Hepatocyte (in vitro differentiated cells): Measurements from ENCODE around the gene ADGRV1. TPM values are rescaled to one million over a fixed set of nuclear protein-coding genes. Genes with fewer than 3 reads are reported as not detected.

ENCODE experiments used
- DNase-seq: peaks from one replicate; pipeline ENCODE4 v3.0.0-alpha.2; 2016; ENCODE audit warnings: low spot score
- H2AFZ ChIP-seq: fragments of 200-600 bp; sonication (generic); 2 replicates; pipeline ENCODE4 v1.6.0; 2016; ENCODE audit warnings: antibody characterized with exemption, mild to moderate bottlenecking
- H3K27ac ChIP-seq: fragments of 200-600 bp; sonication (generic); 2 replicates; pipeline ENCODE4 v1.5.1; 2016; ENCODE audit warnings: mild to moderate bottlenecking
- H3K27me3 ChIP-seq: fragments of 200-600 bp; sonication (generic); 2 replicates; pipeline ENCODE4 v1.6.1; 2016
- H3K36me3 ChIP-seq: fragments of 200-600 bp; sonication (generic); replicated peaks from 2 replicates; pipeline ENCODE4 v1.5.1; 2016; ENCODE audit warnings: low read depth; ENCODE audit not compliant: insufficient read depth
- H3K4me1 ChIP-seq: fragments of 200-600 bp; sonication (generic); 2 replicates; pipeline ENCODE4 v1.5.1; 2016; ENCODE audit warnings: mild to moderate bottlenecking, moderate library complexity; ENCODE audit not compliant: insufficient read depth
- H3K4me2 ChIP-seq: fragments of 200-600 bp; sonication (generic); 2 replicates; pipeline ENCODE4 v1.6.0; 2016
- H3K4me3 ChIP-seq: fragments of 200-600 bp; sonication (generic); 2 replicates; pipeline ENCODE4 v1.5.1; 2016; ENCODE audit warnings: mild to moderate bottlenecking
- H3K79me2 ChIP-seq: fragments of 200-600 bp; sonication (generic); 2 replicates; pipeline ENCODE4 v1.6.0; 2017; ENCODE audit warnings: mild to moderate bottlenecking
- H3K9me2 ChIP-seq: fragments of 200-600 bp; sonication (generic); replicated peaks from 2 replicates; pipeline ENCODE4 v1.6.0; 2017; ENCODE audit warnings: mild to moderate bottlenecking; ENCODE audit not compliant: insufficient read depth
- H3K9me3 ChIP-seq: fragments of 200-600 bp; sonication (generic); 2 replicates; pipeline ENCODE4 v1.5.1; 2016; ENCODE audit warnings: low read depth, mild to moderate bottlenecking
- H4K20me1 ChIP-seq: fragments of 200-600 bp; sonication (generic); 2 replicates; pipeline ENCODE4 v1.6.0; 2016; ENCODE audit warnings: mild to moderate bottlenecking; ENCODE audit not compliant: insufficient read depth, poor library complexity, severe bottlenecking
- EZH2 ChIP-seq: fragments of 200-600 bp; sonication (generic); IDR thresholded peaks from 2 replicates; pipeline ENCODE4 v1.6.1; 2016; ENCODE audit warnings: antibody characterized with exemption, mild to moderate bottlenecking, borderline replicate concordance
- EZH2phosphoT487 ChIP-seq: fragments of 200-600 bp; sonication (generic); IDR thresholded peaks from one replicate; pipeline ENCODE4 v1.6.1; 2018; ENCODE audit warnings: antibody characterized with exemption, mild to moderate bottlenecking, low read depth, moderate library complexity; ENCODE audit not compliant: unreplicated experiment, severe bottlenecking
- WGBS: methylation state at CpG from one replicate; pipeline ENCODE4 v1.1.6; 2016; ENCODE audit warnings: low lambda C conversion rate; ENCODE audit errors: missing lambda C conversion rate; 5-methylcytosine and 5-hydroxymethylcytosine counted together
- polyA plus RNA-seq: library from polyadenylated mRNA; unstranded; fragments of >200 nt; fragmentation: Nextera tagmentation; extraction: Ambion mirVana; gene quantifications from 2 replicates; pipeline ENCODE4 v1.2.1, GENCODE V29; 2016
- total RNA-seq: library from RNA; depleted of rRNA; stranded (reverse); fragments of >200 nt; gene quantifications from 2 replicates; pipeline ENCODE4 v1.2.3, GENCODE V29; 2014
- TF ChIP-seq, protein P1 (sequence below): fragments of 200-600 bp; sonication (generic); IDR thresholded peaks from 2 replicates; pipeline ENCODE4 v1.5.1; 2016; ENCODE audit warnings: antibody characterized with exemption, mild to moderate bottlenecking; ENCODE audit not compliant: poor library complexity

The ADGRV1 gene
- total and polyA plus RNA-seq, 2 experiments from 2014 or later, result 74.9 to 88.3 TPM

DNA sequence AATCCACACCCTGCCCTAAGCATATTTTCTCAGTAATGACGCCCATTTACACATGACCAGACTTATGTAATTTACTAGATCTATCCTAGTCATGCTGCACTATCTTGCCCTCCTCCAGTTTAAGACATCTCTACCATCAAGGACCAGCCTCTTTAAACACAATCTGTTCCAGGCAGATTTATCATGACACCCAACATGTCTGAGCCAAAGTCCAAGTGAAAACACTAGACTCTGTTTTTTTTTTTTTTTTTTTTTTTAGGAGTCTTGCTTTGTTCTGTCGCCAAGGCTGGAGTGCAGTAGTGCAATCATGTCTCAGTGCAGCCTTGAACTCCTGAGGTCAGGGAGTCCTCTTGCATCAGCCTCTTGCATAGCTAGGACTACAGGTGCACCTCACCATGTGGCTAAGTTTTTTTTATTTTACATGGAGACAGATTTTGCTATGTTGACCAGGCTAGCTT is 469.9 kb downstream of the ADGRV1 start:
- Histone ChIP-seq H3K9me3 (no peaks in the 10 kb centered on the region), H3K4me3 (no peak overlapping the region), H3K27ac (peak overlapping the region; percentile 65), H3K4me1 (peaks cover 44% of the 10 kb centered on the region), H3K4me2 (peak overlapping the region; percentile 26), H4K20me1 (no peaks in the 10 kb centered on the region), H2AFZ (no peak overlapping the region), H3K27me3 (no peaks in the 10 kb centered on the region), H3K36me3 (no peaks in the 10 kb centered on the region), H3K9me2 (no peaks in the 10 kb centered on the region), H3K79me2 (no peaks in the 10 kb centered on the region)
- WGBS, result 71% methylated on average over 2 of the region's 2 CpGs
- TF ChIP-seq EZH2phosphoT487 (no peak), EZH2 (no peak)
- TF ChIP-seq, protein P1, sequence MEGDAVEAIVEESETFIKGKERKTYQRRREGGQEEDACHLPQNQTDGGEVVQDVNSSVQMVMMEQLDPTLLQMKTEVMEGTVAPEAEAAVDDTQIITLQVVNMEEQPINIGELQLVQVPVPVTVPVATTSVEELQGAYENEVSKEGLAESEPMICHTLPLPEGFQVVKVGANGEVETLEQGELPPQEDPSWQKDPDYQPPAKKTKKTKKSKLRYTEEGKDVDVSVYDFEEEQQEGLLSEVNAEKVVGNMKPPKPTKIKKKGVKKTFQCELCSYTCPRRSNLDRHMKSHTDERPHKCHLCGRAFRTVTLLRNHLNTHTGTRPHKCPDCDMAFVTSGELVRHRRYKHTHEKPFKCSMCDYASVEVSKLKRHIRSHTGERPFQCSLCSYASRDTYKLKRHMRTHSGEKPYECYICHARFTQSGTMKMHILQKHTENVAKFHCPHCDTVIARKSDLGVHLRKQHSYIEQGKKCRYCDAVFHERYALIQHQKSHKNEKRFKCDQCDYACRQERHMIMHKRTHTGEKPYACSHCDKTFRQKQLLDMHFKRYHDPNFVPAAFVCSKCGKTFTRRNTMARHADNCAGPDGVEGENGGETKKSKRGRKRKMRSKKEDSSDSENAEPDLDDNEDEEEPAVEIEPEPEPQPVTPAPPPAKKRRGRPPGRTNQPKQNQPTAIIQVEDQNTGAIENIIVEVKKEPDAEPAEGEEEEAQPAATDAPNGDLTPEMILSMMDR, result no peak
- DNase-seq, result peak; percentile 35

- no peaks in the 10 kb centered on the region for H3K9me2 ChIP-seq
- no peaks in the 10 kb centered on the region for H3K79me2 ChIP-seq
- WGBS, result 90% methylated on average over 6 of the region's 6 CpGs
- H4K20me1 ChIP-seq, result no peaks in the 10 kb centered on the region
- no peaks in the 10 kb centered on the region for H3K36me3 ChIP-seq
- H3K27ac ChIP-seq, result peak overlapping the region; percentile 21
- no peak for TF ChIP-seq EZH2
- TF ChIP-seq, protein P1, result no peak
- TF ChIP-seq EZH2phosphoT487, result no peak
- H3K4me3 ChIP-seq, result no peak overlapping the region
- H3K4me1 ChIP-seq, result peaks cover 36% of the 10 kb centered on the region
- no peak overlapping the region for H3K4me2 ChIP-seq
- no peaks in the 10 kb centered on the region for H3K27me3 ChIP-seq
- DNase-seq, result no peak
- no peaks in the 10 kb centered on the region for H3K9me3 ChIP-seq
- no peak overlapping the region for H2AFZ ChIP-seq
Observed at GRCh38 chr5:91030521-91031401, 472.2 kb downstream of the ADGRV1 start.

DNA sequence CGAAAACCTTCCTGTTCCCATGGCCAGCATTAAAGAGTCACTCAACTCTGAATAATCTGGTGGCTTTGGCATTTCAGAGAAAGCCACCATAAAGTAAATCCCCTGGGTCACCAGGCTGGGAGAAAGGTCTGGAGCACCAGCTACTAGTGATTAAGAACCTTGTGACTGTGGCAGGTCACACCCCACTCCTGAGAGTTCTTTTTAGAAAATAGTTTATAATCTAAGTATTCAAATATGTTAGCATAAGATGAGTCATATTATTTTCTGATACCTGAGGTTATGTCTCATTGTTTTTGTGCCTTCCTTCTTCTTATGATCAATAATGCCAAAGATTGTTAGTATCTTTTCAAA is 472.8 kb downstream of the ADGRV1 start:
- 93% methylated on average over 1 of the region's 1 CpG for WGBS
- peak; percentile 10 for DNase-seq
- H3K4me2 ChIP-seq, result no peak overlapping the region
- no peak overlapping the region for H2AFZ ChIP-seq
- H3K79me2 ChIP-seq, result no peaks in the 10 kb centered on the region
- H3K9me2 ChIP-seq, result no peaks in the 10 kb centered on the region
- no peaks in the 10 kb centered on the region for H3K36me3 ChIP-seq
- H3K27ac ChIP-seq, result peak overlapping the region; percentile 21
- TF ChIP-seq EZH2 (no peak), EZH2phosphoT487 (no peak)
- TF ChIP-seq, protein P1, result no peak
- no peaks in the 10 kb centered on the region for H4K20me1 ChIP-seq
- peaks cover 30% of the 10 kb centered on the region for H3K4me1 ChIP-seq
- H3K9me3 ChIP-seq, result no peaks in the 10 kb centered on the region
- no peaks in the 10 kb centered on the region for H3K27me3 ChIP-seq
- H3K4me3 ChIP-seq, result no peak overlapping the region

DNA sequence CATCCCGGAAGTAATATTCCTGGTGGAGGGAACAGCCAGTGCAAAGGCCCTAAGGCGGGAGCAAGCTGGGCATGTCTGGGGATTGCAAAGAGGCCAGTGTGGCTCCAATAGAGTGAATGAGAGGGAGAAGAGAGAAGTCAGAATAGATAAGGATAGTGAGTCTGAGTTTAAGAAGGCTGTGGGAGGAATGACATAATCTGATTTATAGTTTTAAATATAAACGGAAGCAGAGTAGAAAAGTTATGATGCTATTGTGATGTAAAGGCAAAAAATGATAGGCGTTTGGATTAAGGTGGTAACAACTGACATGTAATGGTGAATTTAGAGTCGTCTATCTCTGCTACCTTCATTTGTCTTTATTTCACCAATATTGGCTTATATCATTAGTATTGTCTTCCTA is 473.5 kb downstream of the ADGRV1 start:
- 94% methylated on average over 5 of the region's 5 CpGs for WGBS

More for the DNA sequence above, 473.5 kb downstream of the ADGRV1 start:
- Histone ChIP-seq H3K4me2 (no peak overlapping the region), H3K27ac (no peak overlapping the region), H3K27me3 (no peaks in the 10 kb centered on the region), H3K4me1 (peaks cover 27% of the 10 kb centered on the region), H3K4me3 (no peak overlapping the region), H3K36me3 (no peaks in the 10 kb centered on the region), H3K9me3 (no peaks in the 10 kb centered on the region), H3K9me2 (no peaks in the 10 kb centered on the region), H4K20me1 (no peaks in the 10 kb centered on the region), H2AFZ (no peak overlapping the region), H3K79me2 (no peaks in the 10 kb centered on the region)
- TF ChIP-seq, protein P1, result no peak
- TF ChIP-seq EZH2phosphoT487, result no peak
- TF ChIP-seq EZH2, result no peak
- no peak for DNase-seq
